GM23338 (cell line): ENCODE data around the gene DIPK2B. TPM values are rescaled to one million over a fixed set of nuclear protein-coding genes. Genes with fewer than 3 reads are reported as not detected.

ENCODE experiments used
- ATAC-seq: fragments of 200-7000 bp; cut with Tn5 transposase; 3 replicates; pipeline ENCODE4 v1.9.1; 2020
- DNase-seq: peaks from one replicate; pipeline ENCODE4 v3.0.0-alpha.2; 2015; ENCODE audit warnings: low spot score
- H2AFZ ChIP-seq: fragments of 200-600 bp; sonication (generic); 2 replicates; pipeline ENCODE4 v1.8.0; 2016; ENCODE audit warnings: antibody characterized with exemption, mild to moderate bottlenecking, moderate library complexity
- H3F3A ChIP-seq: fragments of 200-600 bp; sonication (generic); replicated peaks from 2 replicates; pipeline ENCODE4 v1.8.0; 2017; ENCODE audit warnings: antibody characterized with exemption, mixed run types, low read depth
- H3K27ac ChIP-seq: fragments of 200-600 bp; sonication (generic); 2 replicates; pipeline ENCODE4 v1.6.1; 2016; ENCODE audit warnings: low read depth
- H3K27me3 ChIP-seq: fragments of 200-600 bp; sonication (generic); 2 replicates; pipeline ENCODE4 v1.8.0; 2016; ENCODE audit warnings: mild to moderate bottlenecking, mixed run types, moderate library complexity; ENCODE audit not compliant: insufficient read depth
- H3K36me3 ChIP-seq: fragments of 200-600 bp; sonication (generic); 2 replicates; pipeline ENCODE4 v1.8.0; 2016; ENCODE audit warnings: mild to moderate bottlenecking; ENCODE audit not compliant: insufficient read depth
- H3K4me1 ChIP-seq: fragments of 200-600 bp; sonication (generic); 2 replicates; pipeline ENCODE4 v1.8.0; 2016; ENCODE audit warnings: mild to moderate bottlenecking, moderate library complexity; ENCODE audit not compliant: insufficient read depth
- H3K4me2 ChIP-seq: fragments of 200-600 bp; sonication (generic); 2 replicates; pipeline ENCODE4 v1.7.1; 2017; ENCODE audit warnings: mixed run types
- H3K4me3 ChIP-seq: fragments of 200-600 bp; sonication (generic); 2 replicates; pipeline ENCODE4 v1.6.1; 2016; ENCODE audit warnings: mixed run types
- H3K79me2 ChIP-seq: fragments of 200-600 bp; sonication (generic); replicated peaks from 2 replicates; pipeline ENCODE4 v1.8.0; 2017; ENCODE audit warnings: mild to moderate bottlenecking; ENCODE audit not compliant: insufficient read depth
- H3K9me2 ChIP-seq: fragments of 200-600 bp; sonication (generic); 2 replicates; pipeline ENCODE4 v1.8.0; 2017; ENCODE audit not compliant: insufficient read depth
- H4K20me1 ChIP-seq: fragments of 200-600 bp; sonication (generic); replicated peaks from 2 replicates; pipeline ENCODE4 v1.8.0; 2017; ENCODE audit warnings: mild to moderate bottlenecking; ENCODE audit not compliant: insufficient read depth
- H3K27ac Mint-ChIP-seq: 2 replicates; pipeline ENCODE4 v1.8.0; 2020; ENCODE audit warnings: inconsistent platforms, mild to moderate bottlenecking, moderate library complexity, mixed read lengths
- H3K27me3 Mint-ChIP-seq: 3 replicates; pipeline ENCODE4 v1.8.0; 2022; ENCODE audit warnings: low read depth, mild to moderate bottlenecking, moderate library complexity, mixed read lengths, inconsistent platforms; ENCODE audit not compliant: insufficient read depth, poor library complexity
- H3K36me3 Mint-ChIP-seq: 3 replicates; pipeline ENCODE4 v1.8.0; 2021; ENCODE audit warnings: low read depth, mild to moderate bottlenecking, inconsistent platforms, moderate library complexity, mixed read lengths
- H3K4me1 Mint-ChIP-seq: 3 replicates; pipeline ENCODE4 v1.8.0; 2020; ENCODE audit warnings: mild to moderate bottlenecking, inconsistent platforms, mixed read lengths
- H3K4me3 Mint-ChIP-seq: 3 replicates; pipeline ENCODE4 v1.8.0; 2021; ENCODE audit warnings: moderate library complexity, mild to moderate bottlenecking, inconsistent platforms, mixed read lengths
- H3K9me3 Mint-ChIP-seq: 3 replicates; pipeline ENCODE4 v1.8.0; 2020; ENCODE audit warnings: moderate library complexity, mild to moderate bottlenecking, inconsistent platforms, mixed read lengths
- CREB1 ChIP-seq: fragments of 250-450 bp; sonication (Bioruptor Pico); IDR thresholded peaks from 2 replicates; pipeline ENCODE4 v1.5.0; 2020; ENCODE audit warnings: low read depth, mild to moderate bottlenecking, moderate library complexity
- CTCF ChIP-seq, 2 experiments: fragments of 200-600 bp in 1 of 2; sonication (generic) in 1 of 2; conservative IDR thresholded peaks; 2 replicates each; pipeline versions ENCODE4 v1.5.1 to v1.6.1; 2016 to 2017; ENCODE audit warnings: antibody characterized with exemption in 2 of 2, low read depth in 2 of 2, mild to moderate bottlenecking in 2 of 2, moderate library complexity in 1 of 2
- EZH2 ChIP-seq: fragments of 200-600 bp; sonication (generic); IDR thresholded peaks from one replicate; pipeline ENCODE4 v1.8.0; 2017; ENCODE audit warnings: antibody characterized with exemption, mild to moderate bottlenecking, low read depth; ENCODE audit not compliant: unreplicated experiment
- POLR2AphosphoS5 ChIP-seq: IDR thresholded peaks from 2 replicates; pipeline ENCODE4 v1.6.1; 2016; ENCODE audit warnings: antibody characterized with exemption, low read depth
- REST ChIP-seq: IDR thresholded peaks from one replicate; pipeline ENCODE4 v1.6.1; 2018; ENCODE audit warnings: antibody characterized with exemption; ENCODE audit not compliant: unreplicated experiment
- STAT1 ChIP-seq: IDR thresholded peaks from one replicate; pipeline ENCODE4 v1.6.1; 2016; ENCODE audit warnings: antibody characterized with exemption; ENCODE audit not compliant: unreplicated experiment
- polyA plus RNA-seq: library from polyadenylated mRNA; unstranded; fragments of >200 nt; fragmentation: Nextera tagmentation; extraction: Ambion mirVana; gene quantifications from 2 replicates; pipeline ENCODE4 v1.2.1, GENCODE V29; 2016
- total RNA-seq: library from RNA; depleted of rRNA; stranded (reverse); fragments of >200 nt; shearing (Covaris generic); gene quantifications from 2 replicates; pipeline ENCODE4 v1.2.3, GENCODE V29; 2014
- TF ChIP-seq, protein P1 (sequence below): IDR thresholded peaks from 2 replicates; pipeline ENCODE4 v1.6.1; 2016; ENCODE audit warnings: antibody characterized with exemption

DIPK2B gene
- total and polyA plus RNA-seq, 2 experiments from 2014 or later, result not detected

GRCh38 chrX:45232139-45232538, 31.5 kb upstream of the DIPK2B start:
- Histone ChIP-seq H4K20me1 (no peaks in the 10 kb centered on the region), H3K36me3 (no peaks in the 10 kb centered on the region), H3K9me2 (no peaks in the 10 kb centered on the region), H2AFZ (no peak overlapping the region), H3K4me1 (no peaks in the 10 kb centered on the region), H3K4me3 (no peak overlapping the region), H3K4me2 (no peak overlapping the region), H3K27ac (no peak overlapping the region), H3K79me2 (no peaks in the 10 kb centered on the region), H3F3A (no peaks in the 10 kb centered on the region), H3K27me3 (no peaks in the 10 kb centered on the region)
- no peaks in the 10 kb centered on the region for H3K4me1 Mint-ChIP-seq
- TF ChIP-seq POLR2AphosphoS5, result no peak
- TF ChIP-seq REST, result no peak
- TF ChIP-seq, protein P1, sequence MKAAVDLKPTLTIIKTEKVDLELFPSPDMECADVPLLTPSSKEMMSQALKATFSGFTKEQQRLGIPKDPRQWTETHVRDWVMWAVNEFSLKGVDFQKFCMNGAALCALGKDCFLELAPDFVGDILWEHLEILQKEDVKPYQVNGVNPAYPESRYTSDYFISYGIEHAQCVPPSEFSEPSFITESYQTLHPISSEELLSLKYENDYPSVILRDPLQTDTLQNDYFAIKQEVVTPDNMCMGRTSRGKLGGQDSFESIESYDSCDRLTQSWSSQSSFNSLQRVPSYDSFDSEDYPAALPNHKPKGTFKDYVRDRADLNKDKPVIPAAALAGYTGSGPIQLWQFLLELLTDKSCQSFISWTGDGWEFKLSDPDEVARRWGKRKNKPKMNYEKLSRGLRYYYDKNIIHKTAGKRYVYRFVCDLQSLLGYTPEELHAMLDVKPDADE, result no peak
- TF ChIP-seq CREB1 (CRISPR knock-in tag), result no peak
- TF ChIP-seq EZH2, result no peak
- peaks cover 2% of the 10 kb centered on the region for H3K27me3 Mint-ChIP-seq
- H3K36me3 Mint-ChIP-seq, result no peaks in the 10 kb centered on the region
- ATAC-seq (no peak), DNase-seq (no peak)
- H3K4me3 Mint-ChIP-seq, result no peak overlapping the region
- no peak overlapping the region for H3K27ac Mint-ChIP-seq
- no peaks in the 10 kb centered on the region for H3K9me3 Mint-ChIP-seq

DNA sequence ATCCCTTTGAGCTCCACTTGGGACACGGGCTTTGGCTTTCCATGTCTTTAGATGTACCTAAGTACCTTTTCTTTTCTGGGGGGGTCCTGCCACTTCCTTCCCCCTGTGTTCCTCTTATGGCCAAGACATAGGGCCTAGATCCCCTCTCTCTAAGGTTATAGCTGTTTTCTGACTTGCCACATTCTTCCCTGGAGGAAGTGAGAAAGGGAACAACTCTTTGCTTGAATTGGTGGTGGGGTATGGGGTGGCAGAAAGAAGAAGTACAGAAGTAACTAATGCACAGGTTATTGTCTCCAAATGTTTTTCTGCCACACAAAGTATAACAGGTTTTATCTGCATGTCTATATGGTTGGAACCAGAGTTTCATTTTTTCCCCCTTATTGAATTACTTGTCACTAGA, 29.7 kb upstream of the DIPK2B start:
- H3K36me3 ChIP-seq, result no peaks in the 10 kb centered on the region
- H3K4me2 ChIP-seq, result no peak overlapping the region
- DNase-seq (no peak), ATAC-seq (no peak)
- Mint-ChIP-seq H3K36me3 (no peaks in the 10 kb centered on the region), H3K27ac (no peak overlapping the region), H3K4me3 (no peak overlapping the region), H3K4me1 (no peaks in the 10 kb centered on the region), H3K27me3 (peaks cover 2% of the 10 kb centered on the region), H3K9me3 (no peaks in the 10 kb centered on the region)
- no peak overlapping the region for H2AFZ ChIP-seq
- no peaks in the 10 kb centered on the region for H4K20me1 ChIP-seq
- no peaks in the 10 kb centered on the region for H3K79me2 ChIP-seq
- no peaks in the 10 kb centered on the region for H3K9me2 ChIP-seq
- no peaks in the 10 kb centered on the region for H3F3A ChIP-seq
- no peaks in the 10 kb centered on the region for H3K27me3 ChIP-seq
- H3K27ac ChIP-seq, result no peak overlapping the region
- H3K4me1 ChIP-seq, result no peaks in the 10 kb centered on the region
- H3K4me3 ChIP-seq, result no peak overlapping the region
- TF ChIP-seq REST (no peak), STAT1 (no peak), CTCF (conservative IDR thresholded peaks at IDR 0.05; ENCODE audit: low read depth in 2 of 2) (no peak), POLR2AphosphoS5 (no peak)
